ENCODE measurements around the gene FYTTD1.

FYTTD1 gene

GRCh38 chr3:197833930-197834715 is 84.4 kb downstream of the FYTTD1 start:
- no peak for DNase-seq (ENCODE audit: low read depth)

GRCh38 chr3:197835509-197835908 is 85.8 kb downstream of the FYTTD1 start:
- DNase-seq (ENCODE audit: low read depth) = no peak

GRCh38 chr3:197836244-197836643 is 86.6 kb downstream of the FYTTD1 start:
- DNase-seq (ENCODE audit: low read depth) = no peak

Measured in activated T-helper 9 cell treated with anti-CD3 and anti-CD28 coated beads, Interleukin-2, amount 50 U/mL, for 16 hours (primary cell).